B cell (primary cell): ENCODE data around the gene RAD51C.

Experiments used
- EZH2 ChIP-seq: IDR thresholded peaks from 2 replicates; pipeline ENCODE4 v1.6.1; 2012; ENCODE audit warnings: borderline replicate concordance, low read depth, mild to moderate bottlenecking, moderate library complexity, low read length; ENCODE audit not compliant: insufficient read depth, poor library complexity, severe bottlenecking
- TF ChIP-seq, protein P1 (sequence below): fragments of 200-600 bp; IDR thresholded peaks from one replicate; pipeline ENCODE4 v1.8.0; 2022; ENCODE audit warnings: antibody characterized with exemption, mild to moderate bottlenecking

DNA sequence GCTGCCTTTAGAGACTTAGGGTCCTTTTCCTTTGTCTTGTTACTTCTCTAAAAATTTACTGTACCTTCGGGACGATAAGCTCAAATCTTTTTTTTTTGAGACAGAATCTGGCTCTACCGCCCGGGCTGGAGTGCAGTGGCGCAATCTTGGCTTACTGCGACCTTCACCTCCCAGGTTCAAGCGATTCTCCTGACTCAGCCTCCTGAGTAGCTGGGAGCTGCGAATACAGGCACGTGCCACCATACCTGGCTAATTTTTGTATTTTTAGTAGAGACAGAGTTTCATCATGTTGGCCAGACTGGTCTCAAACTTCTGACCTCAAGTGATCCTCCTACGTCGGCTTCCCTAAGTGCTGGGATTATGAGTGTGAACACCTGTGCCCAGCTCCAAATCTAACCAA, 7.4 kb downstream of the RAD51C start:
- TF ChIP-seq, protein P1, sequence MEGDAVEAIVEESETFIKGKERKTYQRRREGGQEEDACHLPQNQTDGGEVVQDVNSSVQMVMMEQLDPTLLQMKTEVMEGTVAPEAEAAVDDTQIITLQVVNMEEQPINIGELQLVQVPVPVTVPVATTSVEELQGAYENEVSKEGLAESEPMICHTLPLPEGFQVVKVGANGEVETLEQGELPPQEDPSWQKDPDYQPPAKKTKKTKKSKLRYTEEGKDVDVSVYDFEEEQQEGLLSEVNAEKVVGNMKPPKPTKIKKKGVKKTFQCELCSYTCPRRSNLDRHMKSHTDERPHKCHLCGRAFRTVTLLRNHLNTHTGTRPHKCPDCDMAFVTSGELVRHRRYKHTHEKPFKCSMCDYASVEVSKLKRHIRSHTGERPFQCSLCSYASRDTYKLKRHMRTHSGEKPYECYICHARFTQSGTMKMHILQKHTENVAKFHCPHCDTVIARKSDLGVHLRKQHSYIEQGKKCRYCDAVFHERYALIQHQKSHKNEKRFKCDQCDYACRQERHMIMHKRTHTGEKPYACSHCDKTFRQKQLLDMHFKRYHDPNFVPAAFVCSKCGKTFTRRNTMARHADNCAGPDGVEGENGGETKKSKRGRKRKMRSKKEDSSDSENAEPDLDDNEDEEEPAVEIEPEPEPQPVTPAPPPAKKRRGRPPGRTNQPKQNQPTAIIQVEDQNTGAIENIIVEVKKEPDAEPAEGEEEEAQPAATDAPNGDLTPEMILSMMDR = no peak
- TF ChIP-seq EZH2 = no peak
